RWPE2 (cell line): ENCODE measurements around the gene HUNK.

Experiments
- ATAC-seq: fragments of 200-7000 bp; cut with Tn5 transposase; 3 replicates; pipeline ENCODE4 v1.9.1; 2021; ENCODE audit warnings: low read depth
- DNase-seq: peaks from one replicate; pipeline ENCODE4 v3.0.0-alpha.2; 2020; ENCODE audit warnings: low spot score
- H3K27ac ChIP-seq: fragments of 450-650 bp; 2 replicates; pipeline ENCODE4 v1.5.1; 2017; ENCODE audit warnings: mild to moderate bottlenecking; ENCODE audit not compliant: poor library complexity, severe bottlenecking
- H3K27me3 ChIP-seq: fragments of 250-450 bp; sonication (Bioruptor Pico); 2 replicates; pipeline ENCODE4 v1.5.1; 2021; ENCODE audit warnings: mild to moderate bottlenecking, moderate library complexity; ENCODE audit not compliant: insufficient read depth, poor library complexity, severe bottlenecking
- H3K36me3 ChIP-seq: fragments of 250-450 bp; sonication (Bioruptor Pico); 2 replicates; pipeline ENCODE4 v1.5.1; 2020; ENCODE audit warnings: low read depth, mild to moderate bottlenecking, moderate library complexity
- H3K4me1 ChIP-seq: fragments of 250-450 bp; sonication (Bioruptor Pico); 2 replicates; pipeline ENCODE4 v1.5.1; 2021; ENCODE audit warnings: mild to moderate bottlenecking, moderate library complexity; ENCODE audit not compliant: insufficient read depth, poor library complexity, severe bottlenecking
- H3K4me3 ChIP-seq: fragments of 250-450 bp; sonication (Bioruptor Pico); 2 replicates; pipeline ENCODE4 v1.5.1; 2021; ENCODE audit warnings: mild to moderate bottlenecking, moderate library complexity; ENCODE audit not compliant: severe bottlenecking
- H3K9me3 ChIP-seq: fragments of 250-450 bp; sonication (Bioruptor Pico); 2 replicates; pipeline ENCODE4 v1.5.1; 2021; ENCODE audit warnings: mild to moderate bottlenecking, moderate library complexity; ENCODE audit not compliant: severe bottlenecking
- TF ChIP-seq, protein P1 (sequence below): fragments of 450-650 bp; IDR thresholded peaks from one replicate; pipeline ENCODE4 v1.5.1; 2017; ENCODE audit warnings: mild to moderate bottlenecking, moderate library complexity; ENCODE audit not compliant: poor library complexity, severe bottlenecking

HUNK gene

DNA sequence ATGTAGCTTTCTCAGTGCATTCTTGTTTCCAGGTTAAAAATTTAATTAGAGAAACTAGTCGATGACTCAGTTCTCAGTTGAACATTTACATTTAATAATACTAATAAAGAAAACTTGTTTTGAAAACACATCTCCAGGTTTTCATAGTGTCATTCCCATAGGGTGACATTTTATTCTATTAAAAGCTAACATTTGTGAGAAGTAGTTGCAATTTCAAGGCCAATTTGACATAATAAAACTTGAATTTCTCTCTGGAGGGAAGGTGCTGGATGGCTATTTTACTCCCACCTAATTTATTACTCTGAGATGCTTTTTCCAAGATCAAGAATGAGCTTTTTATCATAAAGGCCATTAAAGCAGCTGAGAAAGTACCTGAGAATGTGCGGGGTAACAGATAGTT lies 16.6 kb downstream of the HUNK start:
- H3K9me3 ChIP-seq = no peaks in the 10 kb centered on the region
- no peak overlapping the region for H3K27ac ChIP-seq
- H3K4me3 ChIP-seq = no peak overlapping the region
- H3K27me3 ChIP-seq = no peaks in the 10 kb centered on the region
- ATAC-seq = no peak
- no peak for DNase-seq
- no peaks in the 10 kb centered on the region for H3K36me3 ChIP-seq
- no peaks in the 10 kb centered on the region for H3K4me1 ChIP-seq
- TF ChIP-seq, protein P1, sequence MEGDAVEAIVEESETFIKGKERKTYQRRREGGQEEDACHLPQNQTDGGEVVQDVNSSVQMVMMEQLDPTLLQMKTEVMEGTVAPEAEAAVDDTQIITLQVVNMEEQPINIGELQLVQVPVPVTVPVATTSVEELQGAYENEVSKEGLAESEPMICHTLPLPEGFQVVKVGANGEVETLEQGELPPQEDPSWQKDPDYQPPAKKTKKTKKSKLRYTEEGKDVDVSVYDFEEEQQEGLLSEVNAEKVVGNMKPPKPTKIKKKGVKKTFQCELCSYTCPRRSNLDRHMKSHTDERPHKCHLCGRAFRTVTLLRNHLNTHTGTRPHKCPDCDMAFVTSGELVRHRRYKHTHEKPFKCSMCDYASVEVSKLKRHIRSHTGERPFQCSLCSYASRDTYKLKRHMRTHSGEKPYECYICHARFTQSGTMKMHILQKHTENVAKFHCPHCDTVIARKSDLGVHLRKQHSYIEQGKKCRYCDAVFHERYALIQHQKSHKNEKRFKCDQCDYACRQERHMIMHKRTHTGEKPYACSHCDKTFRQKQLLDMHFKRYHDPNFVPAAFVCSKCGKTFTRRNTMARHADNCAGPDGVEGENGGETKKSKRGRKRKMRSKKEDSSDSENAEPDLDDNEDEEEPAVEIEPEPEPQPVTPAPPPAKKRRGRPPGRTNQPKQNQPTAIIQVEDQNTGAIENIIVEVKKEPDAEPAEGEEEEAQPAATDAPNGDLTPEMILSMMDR = no peak

DNA sequence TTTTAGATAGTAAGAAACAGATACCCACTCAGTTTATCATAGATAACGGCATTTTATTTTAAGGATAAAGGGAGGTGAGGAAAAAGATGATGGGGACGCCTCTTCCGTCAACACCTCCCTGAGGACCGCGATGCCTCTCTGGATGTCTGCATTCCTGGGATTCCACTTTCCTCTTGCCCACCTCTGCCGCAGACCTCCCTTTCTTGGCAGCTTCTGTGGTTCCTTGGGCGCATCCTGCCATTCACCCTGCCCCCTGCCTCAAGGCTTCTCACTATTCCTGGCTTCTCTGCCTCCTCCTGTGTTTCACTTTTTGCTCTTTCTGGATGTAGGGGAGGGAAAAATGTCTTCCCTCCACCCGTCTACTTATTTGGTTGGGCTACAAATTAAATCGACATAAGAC lies 19.9 kb downstream of the HUNK start:
- Histone ChIP-seq H3K27ac (no peak overlapping the region), H3K4me3 (no peak overlapping the region), H3K36me3 (no peaks in the 10 kb centered on the region), H3K9me3 (no peaks in the 10 kb centered on the region), H3K27me3 (no peaks in the 10 kb centered on the region), H3K4me1 (no peaks in the 10 kb centered on the region)
- no peak for DNase-seq
- ATAC-seq = no peak
- TF ChIP-seq, protein P1 = no peak

DNA sequence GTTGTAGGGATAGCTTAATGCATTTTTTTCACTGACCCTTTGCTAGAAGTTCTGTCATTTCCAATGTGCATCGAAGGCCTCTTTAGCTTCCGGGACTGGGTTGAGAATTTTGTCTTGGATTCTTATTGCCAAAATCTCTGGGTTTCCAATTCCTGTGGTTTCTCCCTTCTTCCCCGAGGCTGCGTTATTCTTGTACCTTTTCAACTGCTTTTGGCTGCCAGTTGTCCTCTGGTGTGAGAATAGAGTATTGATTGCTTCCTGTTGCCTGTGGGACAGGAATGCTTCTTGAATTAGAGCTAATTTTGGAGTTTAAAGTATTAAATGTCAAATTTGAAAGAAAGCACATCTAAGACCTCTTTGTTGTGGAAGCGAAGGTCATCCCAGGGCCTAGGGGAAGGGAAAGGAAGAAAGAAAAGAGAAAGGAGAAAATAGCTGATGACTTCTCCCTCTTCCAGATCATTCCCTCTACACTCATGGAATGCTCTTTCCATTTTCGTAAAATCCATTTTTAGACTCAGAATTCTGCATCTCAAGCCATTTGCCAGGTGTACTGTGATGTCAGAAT lies 21.1 kb downstream of the HUNK start:
- Histone ChIP-seq H3K27ac (no peak overlapping the region), H3K4me1 (no peaks in the 10 kb centered on the region), H3K4me3 (no peak overlapping the region), H3K27me3 (no peaks in the 10 kb centered on the region), H3K36me3 (no peaks in the 10 kb centered on the region), H3K9me3 (no peaks in the 10 kb centered on the region)
- TF ChIP-seq, protein P1 = no peak
- DNase-seq = no peak
- ATAC-seq = no peak

GRCh38 chr21:31894457-31894856 lies 21.6 kb downstream of the HUNK start:
- Histone ChIP-seq H3K36me3 (no peaks in the 10 kb centered on the region), H3K27ac (no peak overlapping the region), H3K27me3 (no peaks in the 10 kb centered on the region), H3K4me3 (no peak overlapping the region), H3K4me1 (no peaks in the 10 kb centered on the region), H3K9me3 (no peaks in the 10 kb centered on the region)
- TF ChIP-seq, protein P1 = no peak
- no peak for DNase-seq
- no peak for ATAC-seq

DNA sequence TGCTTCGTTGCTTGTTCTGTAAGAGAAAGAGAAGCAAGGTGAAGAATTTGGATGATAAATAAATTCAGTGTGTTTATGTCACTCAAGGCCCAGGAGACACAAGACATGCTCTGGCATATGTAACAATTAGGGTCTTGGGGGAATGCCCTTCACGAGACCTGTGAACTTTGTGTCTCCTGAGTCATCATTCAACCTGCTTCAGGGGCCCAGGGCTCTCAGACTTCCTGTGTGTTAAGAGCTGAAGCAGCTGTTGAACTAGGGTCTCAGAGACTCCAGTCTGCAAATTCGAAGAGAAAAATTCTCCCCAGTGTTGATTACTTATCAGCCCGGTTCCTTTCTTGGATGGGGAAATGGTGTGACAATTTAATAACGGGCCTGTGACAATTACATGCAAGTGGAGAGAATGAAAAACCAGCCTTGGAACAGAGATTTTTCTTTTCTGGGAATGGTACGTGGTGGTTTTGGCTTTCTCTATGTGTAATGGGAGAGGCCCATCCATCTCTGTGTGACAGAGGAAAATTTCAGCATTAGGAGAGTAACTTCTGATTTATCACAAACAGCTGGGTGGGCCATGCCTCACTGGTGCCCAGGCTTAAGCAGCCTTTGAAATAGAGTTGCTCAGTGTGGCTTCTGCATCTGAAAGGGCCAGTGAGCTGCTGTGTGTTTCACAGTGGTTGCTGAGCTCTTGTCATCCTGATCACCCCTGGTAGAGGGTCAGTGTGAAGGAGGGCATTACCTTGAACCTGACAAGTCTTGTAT lies 22.4 kb downstream of the HUNK start:
- no peak overlapping the region for H3K4me3 ChIP-seq
- H3K27ac ChIP-seq = no peak overlapping the region
- H3K36me3 ChIP-seq = no peaks in the 10 kb centered on the region
- DNase-seq = no peak
- TF ChIP-seq, protein P1 = no peak
- H3K27me3 ChIP-seq = no peaks in the 10 kb centered on the region
- H3K4me1 ChIP-seq = no peaks in the 10 kb centered on the region
- H3K9me3 ChIP-seq = no peaks in the 10 kb centered on the region
- no peak for ATAC-seq
